ENCODE measurements around the gene EXOC1.
A peak's percentile ranks its signal among the peaks of the same experiment; 100 is the strongest.
"Not testable (repeated sequence)": the region's sequence is repeated elsewhere in the genome, so short reads cannot be mapped to it uniquely, and the experiment has no call there.

Gene EXOC1

GRCh38 chr4:55853484-55854046 is at the start of gene EXOC1:
Gene EXOC1 (plus strand): TSS chr4:55853648. CDS start chr4:55858324, 4,676 bp downstream.
- DNase-seq (ENCODE audit: low spot score): peak; percentile 96

- DNase-seq (ENCODE audit: low spot score): no peak
Observed at GRCh38 chr4:55807556-55807955, 45.9 kb upstream of the EXOC1 start.

DNA sequence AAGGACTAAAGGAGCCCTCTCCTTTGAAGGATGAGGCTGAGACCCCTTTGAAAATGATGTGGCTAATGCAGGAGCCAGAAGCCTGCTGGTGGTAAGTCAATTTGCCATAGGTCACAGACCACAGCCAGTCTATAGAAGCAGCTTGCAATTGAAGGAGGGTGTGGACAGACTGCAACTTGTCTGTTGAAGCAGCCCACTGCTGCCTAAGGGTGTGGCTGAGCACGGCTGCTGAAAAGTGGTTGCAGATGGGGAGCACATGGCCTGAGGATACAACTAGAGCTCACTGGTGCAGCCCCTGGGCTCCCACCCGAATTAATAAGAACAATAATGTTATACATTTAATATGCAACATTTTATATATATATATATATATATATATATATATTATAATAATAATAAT is 45.3 kb upstream of the EXOC1 start:
- DNase-seq (ENCODE audit: low spot score): no peak

DNA sequence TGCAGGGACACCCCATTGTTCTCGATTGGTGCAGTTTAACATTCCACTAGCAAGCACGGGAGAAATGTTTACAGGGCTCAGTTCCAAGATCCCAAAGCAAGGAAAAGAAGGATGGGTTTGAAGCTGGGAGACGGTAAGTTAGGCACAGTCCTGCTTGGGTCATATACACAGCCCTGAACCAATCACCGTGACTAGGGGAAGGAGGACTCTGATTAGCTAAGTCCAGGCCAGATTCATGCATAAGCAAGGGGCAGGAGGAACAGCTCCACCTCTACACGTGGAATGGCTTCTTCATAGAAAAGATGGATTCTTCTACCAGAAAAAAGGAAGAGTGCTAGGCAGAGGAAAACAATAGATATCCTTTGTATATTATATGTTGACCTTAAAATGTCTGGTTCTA is 44.8 kb upstream of the EXOC1 start:
- no peak for DNase-seq (ENCODE audit: low spot score)

GRCh38 chr4:55817691-55818090 is 35.8 kb upstream of the EXOC1 start:
- DNase-seq (ENCODE audit: low spot score): no peak

DNA sequence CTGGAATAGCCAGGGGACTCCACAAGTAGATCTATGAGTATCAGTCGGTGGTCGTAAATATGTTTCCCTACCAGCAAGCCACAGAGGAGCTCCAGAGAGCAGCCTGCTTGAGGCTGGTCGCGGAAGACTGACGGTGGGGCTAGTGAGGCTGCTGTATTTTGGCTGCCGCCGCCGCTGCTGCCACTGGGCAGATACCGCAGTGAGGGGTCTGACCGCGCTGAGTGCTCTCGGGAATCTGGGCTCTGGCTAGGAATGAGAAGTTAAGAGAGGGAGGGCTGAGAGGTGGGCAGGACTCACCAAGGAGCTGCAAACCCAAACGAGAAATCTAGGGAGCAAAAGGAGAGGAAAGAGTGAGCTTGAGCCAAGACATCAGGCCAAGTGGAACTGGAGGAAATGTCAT is 33.8 kb upstream of the EXOC1 start, which contains the start of gene EXOC1L:
Gene EXOC1L (plus strand): TSS at position 157 of the 400 bp plus-strand sequence. CDS start 237 bp downstream, at position 394.
- DNase-seq (ENCODE audit: low spot score): no peak

DNA sequence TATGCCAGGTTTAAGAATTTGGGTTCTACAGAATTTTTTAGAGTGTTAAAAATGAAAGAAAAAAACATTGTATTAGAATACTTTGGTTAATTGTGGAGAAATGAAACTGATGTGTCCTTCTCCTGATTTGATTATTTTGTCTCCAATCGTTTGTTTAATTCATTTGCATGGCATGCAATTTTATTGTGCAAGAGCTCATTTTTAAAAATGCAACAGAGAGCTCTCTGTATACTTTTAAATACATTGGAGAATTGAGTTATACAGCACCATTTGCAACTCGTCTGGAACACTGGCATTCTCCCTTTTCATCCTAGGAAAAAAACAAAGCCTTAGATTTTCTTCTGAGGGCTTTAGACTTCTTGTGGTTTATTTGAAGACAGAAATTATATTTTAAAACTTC is 33.2 kb upstream of the EXOC1 start:
- DNase-seq (ENCODE audit: low spot score): no peak

DNA sequence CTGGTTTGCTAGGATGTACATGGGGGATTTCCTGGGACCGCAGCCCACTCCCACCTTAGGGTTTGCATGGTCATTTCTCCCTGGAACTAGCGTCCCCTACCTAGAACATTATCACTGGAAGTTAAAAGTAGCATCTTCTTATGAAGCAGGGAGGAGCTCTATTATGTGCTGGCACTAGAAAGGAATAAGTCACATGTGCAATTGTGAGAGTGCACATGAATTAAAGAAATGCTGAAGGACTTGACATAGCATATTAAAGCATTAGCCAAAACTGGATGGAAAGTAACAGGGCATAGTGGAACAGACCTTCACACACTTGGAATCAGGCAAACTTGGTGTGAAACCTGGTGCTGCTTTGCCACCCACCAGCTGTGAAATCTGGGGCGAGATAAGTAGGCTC is 31.1 kb upstream of the EXOC1 start:
- DNase-seq (ENCODE audit: low spot score): no peak

DNA sequence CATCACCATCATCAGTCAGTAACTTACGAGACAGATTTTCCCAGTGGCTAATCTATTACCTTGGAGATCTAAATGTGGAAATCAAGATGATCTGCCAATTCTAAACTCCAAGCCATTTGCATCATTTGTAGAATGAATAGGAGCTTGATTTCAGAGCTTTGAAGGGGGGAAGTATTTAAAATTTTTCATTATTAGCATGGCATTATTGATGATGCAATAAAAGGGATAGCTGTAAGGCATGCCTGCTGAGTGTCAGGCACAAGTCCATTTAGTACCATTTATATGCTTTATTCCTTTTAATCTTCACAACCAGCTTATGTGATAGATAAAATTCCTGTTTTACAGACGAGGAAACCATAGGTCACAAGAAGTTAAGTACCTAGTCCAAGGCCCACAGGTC is 28.6 kb upstream of the EXOC1 start:
- no peak for DNase-seq (ENCODE audit: low spot score)

GRCh38 chr4:55826986-55827385 is 26.5 kb upstream of the EXOC1 start:
- no peak for DNase-seq (ENCODE audit: low spot score)

- DNase-seq (ENCODE audit: low spot score): no peak
Observed at GRCh38 chr4:55827582-55827981, 25.9 kb upstream of the EXOC1 start.

DNA sequence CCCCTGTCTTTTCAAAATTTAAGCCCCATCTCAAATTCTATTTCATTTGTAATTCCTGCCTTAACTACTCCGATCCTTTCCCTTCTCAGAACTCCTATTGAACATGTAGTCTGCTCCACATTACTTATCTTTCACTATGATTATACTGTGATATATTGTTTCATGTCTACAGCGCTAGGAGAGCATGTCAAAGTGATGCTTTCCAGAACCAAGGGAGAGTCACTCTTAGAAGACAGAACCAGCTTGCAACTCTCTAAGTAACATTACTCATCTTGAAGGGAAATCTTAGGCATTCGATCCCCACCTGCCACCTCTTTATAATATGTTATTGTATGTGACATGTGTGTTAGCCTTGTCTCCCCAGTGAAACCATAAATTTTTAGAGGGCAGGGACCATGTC is 23.4 kb upstream of the EXOC1 start:
- no peak for DNase-seq (ENCODE audit: low spot score)

- no peak for DNase-seq (ENCODE audit: low spot score)
Observed at GRCh38 chr4:55830716-55831115, 22.7 kb upstream of the EXOC1 start.

- DNase-seq (ENCODE audit: low spot score): no peak
Observed at GRCh38 chr4:55834086-55834795, 19.2 kb upstream of the EXOC1 start.

DNA sequence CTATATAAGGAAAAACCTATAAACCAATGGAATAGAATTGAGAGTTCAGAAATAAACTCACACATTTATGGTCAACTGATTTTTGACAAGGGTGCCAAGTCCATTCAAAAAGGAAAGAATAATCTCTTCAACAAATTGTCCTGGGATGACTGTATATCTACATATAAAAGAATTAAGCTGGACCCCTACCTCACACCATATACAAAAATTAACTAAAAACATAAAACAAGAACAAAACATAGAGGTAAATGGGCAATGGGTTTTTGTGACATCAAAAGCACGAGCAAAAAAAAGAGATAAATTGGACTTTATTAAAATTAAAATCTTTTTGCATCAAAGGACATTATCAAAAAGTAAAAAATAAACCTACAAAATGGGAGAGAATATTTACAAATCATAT is 15.5 kb upstream of the EXOC1 start:
- DNase-seq (ENCODE audit: low spot score): no peak

GRCh38 chr4:55838356-55838755 is 15.1 kb upstream of the EXOC1 start:
- DNase-seq (ENCODE audit: low spot score): no peak

- no peak for DNase-seq (ENCODE audit: low spot score)
Observed at GRCh38 chr4:55838952-55839351, 14.5 kb upstream of the EXOC1 start.

DNA sequence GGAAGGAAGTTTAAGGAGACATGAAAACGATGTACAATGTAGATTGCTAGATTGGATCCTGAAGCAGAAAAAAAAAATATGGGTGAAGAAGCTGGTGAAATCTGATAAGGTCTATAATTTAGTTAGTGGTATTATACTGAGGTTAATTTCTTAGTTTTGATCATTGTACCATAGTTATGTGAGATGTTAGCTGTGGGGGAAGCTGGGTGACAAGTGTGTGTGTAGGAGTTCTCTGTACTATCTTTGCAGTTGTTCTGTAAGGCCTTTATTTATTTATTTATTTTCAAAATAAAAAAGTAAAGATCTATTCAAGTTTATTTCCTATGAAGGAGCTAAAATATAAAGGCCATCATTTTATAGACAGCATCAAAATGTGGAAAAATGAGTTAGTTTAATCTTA is 12.5 kb upstream of the EXOC1 start:
- DNase-seq (ENCODE audit: low spot score): no peak

DNA sequence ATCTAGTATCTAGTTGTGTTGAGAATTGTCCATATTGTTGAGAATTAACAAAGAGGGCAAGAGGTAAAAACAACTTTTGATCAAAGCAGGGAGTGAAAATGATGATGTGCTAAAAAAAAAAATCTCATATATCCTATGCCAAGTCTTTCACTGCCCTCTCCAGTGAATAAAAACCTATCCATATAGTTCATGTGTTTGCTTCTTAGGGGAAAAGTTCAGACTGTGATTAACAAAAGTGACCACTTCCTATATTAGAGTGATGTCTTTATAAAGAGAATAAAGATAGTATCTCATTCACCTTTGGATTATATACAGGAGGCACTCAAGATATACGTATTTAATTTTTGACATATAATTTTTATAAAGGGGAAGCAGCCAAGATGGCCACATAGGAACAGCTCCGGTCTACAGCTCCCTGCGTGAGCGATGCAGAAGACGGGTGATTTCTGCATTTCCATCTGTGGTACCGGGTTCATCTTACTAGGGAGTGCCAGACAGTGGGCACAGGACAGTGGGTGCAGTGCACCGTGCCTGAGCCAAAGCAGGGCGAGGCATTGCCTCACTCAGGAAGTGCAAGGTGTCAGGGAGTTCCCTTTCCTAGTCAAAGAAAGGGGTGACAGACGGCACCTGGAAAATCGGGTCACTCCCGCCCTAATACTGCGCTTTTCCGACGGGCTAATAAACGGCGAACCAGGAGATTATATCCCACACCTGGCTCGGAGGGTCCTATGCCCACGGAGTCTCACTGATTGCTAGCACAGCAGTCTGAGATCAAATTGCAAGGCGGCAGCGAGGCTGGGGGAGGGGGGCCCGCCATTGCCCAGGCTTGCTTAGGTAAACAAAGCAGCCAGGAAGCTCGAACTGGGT is 11.8 kb upstream of the EXOC1 start:
- DNase-seq (ENCODE audit: low spot score): not testable (repeated sequence)

DNA sequence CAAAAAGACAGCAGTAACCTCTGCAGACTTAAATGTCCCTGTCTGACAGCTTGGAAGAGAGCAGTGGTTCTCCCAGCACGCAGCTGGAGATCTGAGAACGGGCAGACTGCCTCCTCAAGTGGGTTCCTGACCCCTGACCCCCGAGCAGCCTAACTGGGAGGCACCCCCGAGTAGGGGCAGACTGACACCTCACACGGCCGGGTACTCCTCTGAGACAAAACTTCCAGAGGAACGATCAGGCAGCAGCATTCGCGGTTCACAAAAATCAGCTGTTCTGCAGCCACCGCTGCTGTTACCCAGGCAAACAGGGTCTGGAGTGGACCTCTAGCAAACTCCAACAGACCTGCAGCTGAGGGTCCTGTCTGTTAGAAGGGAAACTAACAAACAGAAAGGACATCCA is 11.1 kb upstream of the EXOC1 start:
- not testable (repeated sequence) for DNase-seq (ENCODE audit: low spot score)

GRCh38 chr4:55849724-55850123 is 3.7 kb upstream of the EXOC1 start:
- DNase-seq (ENCODE audit: low spot score): no peak

DNA sequence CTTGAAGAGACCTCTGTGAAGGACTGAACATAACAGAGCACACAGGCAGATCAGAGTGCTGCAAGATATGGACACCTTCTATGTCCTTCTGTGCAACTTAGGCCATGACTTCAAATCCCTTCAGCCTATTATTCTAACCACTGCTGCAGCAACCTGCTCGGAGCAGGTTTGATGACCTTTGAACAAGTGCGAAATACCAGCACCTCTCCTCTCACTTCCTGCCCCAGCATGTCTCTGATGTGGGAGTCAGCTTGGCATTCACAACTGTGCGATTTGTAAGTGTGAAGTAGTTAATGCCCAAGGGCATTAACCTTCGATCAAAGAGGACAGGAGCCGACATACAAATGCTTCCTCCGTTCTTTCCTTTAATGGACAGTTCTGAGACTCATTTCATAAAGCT is 1.6 kb upstream of the EXOC1 start:
- DNase-seq (ENCODE audit: low spot score): peak; percentile 43

DNA sequence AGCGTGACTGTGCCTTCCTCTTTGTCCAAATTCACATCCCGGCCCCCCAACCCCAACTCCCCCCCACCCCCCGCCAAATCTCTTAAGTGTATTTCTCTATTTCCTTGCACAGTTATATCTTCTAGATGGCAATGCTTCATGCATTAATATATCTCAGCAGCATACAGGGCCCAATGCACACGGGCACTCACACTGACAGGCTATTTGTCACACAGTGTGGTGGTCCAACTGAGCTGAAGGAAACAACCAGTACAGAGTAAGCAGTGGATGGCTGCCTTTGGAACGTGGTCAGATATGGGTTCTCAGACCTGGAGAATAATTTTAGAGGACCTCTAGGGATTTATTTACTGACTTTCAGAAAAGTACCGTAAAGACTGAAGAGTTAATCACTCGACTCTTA is 681 bp downstream of the EXOC1 start:
- DNase-seq (ENCODE audit: low spot score): no peak

Data from LoVo (cell line).